Testis (tissue), 2 donors: ENCODE measurements around the gene NUTF2.

Source experiments
- CTCF ChIP-seq, 3 experiments: fragments of 450-650 bp in 2 of 3; fragments of 200-600 bp in 1 of 3; sonication (generic) in 1 of 3; IDR thresholded peaks; one replicate each; pipeline ENCODE4 v1.5.1; 2016 to 2019; ENCODE audit warnings: antibody characterized with exemption in 3 of 3, mild to moderate bottlenecking in 2 of 3, moderate library complexity in 1 of 3
- POLR2A ChIP-seq: fragments of 450-650 bp; IDR thresholded peaks from one replicate; pipeline ENCODE4 v1.6.1; 2017; ENCODE audit warnings: antibody characterized with exemption, mild to moderate bottlenecking, moderate library complexity

DNA sequence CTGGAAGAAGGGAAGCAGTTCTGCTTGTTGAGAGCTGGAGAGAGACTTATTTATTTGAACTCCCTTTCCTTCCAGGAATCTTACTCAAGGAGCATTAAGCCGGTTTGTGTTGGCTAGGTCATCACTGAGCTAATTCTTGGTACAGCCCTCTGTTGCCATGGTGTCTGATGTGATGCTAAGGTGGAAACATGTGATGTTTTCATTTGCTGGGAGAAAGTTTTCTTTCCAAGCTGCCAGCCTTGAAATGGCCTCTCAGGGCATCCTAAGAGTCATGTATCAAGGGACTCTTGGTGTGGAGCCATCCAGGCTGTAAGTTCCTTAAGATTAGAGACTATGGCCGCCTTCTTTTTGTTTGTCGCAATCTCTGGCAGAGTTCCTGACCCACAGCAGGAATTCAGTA lies 50.5 kb downstream of the NUTF2 start:
- no peak for TF ChIP-seq CTCF (IDR thresholded peaks at IDR 0.05)
- TF ChIP-seq POLR2A, result no peak
